Measurements from ENCODE around the gene ADD2.

ADD2 gene

GRCh38 chr2:70728128-70728527, 39.9 kb downstream of the ADD2 start:
- in situ Hi-C loops (cut with MboI; ENCODE audit: low sequenced_read_pairs): no loop called here

GRCh38 chr2:70726947-70727725, 40.9 kb downstream of the ADD2 start:
- in situ Hi-C loops (cut with MboI; ENCODE audit: low sequenced_read_pairs): no loop called here

- in situ Hi-C loops (cut with MboI; ENCODE audit: low sequenced_read_pairs): no loop called here
Observed at GRCh38 chr2:70725505-70725904, 42.5 kb downstream of the ADD2 start.

- in situ Hi-C loops (cut with MboI; ENCODE audit: low sequenced_read_pairs): no loop called here
Observed at GRCh38 chr2:70724366-70724765, 43.6 kb downstream of the ADD2 start.

GRCh38 chr2:70723286-70723885, 44.6 kb downstream of the ADD2 start:
- in situ Hi-C loops (cut with MboI; ENCODE audit: low sequenced_read_pairs): no loop called here

GRCh38 chr2:70720124-70720523, 47.9 kb downstream of the ADD2 start:
- in situ Hi-C loops (cut with MboI; ENCODE audit: low sequenced_read_pairs): no loop called here

- in situ Hi-C loops (cut with MboI; ENCODE audit: low sequenced_read_pairs): no loop called here
Observed at GRCh38 chr2:70719231-70719630, 48.8 kb downstream of the ADD2 start.

GRCh38 chr2:70718736-70719135, 49.3 kb downstream of the ADD2 start:
- in situ Hi-C loops (cut with MboI; ENCODE audit: low sequenced_read_pairs): no loop called here

- in situ Hi-C loops (cut with MboI; ENCODE audit: low sequenced_read_pairs): no loop called here
Observed at GRCh38 chr2:70718241-70718640, 49.8 kb downstream of the ADD2 start.

GRCh38 chr2:70717431-70718038, 50.5 kb downstream of the ADD2 start:
- in situ Hi-C loops (cut with MboI; ENCODE audit: low sequenced_read_pairs): no loop called here

- in situ Hi-C loops (cut with MboI; ENCODE audit: low sequenced_read_pairs): no loop called here
Observed at GRCh38 chr2:70716951-70717350, 51.0 kb downstream of the ADD2 start.

- in situ Hi-C loops (cut with MboI; ENCODE audit: low sequenced_read_pairs): no loop called here
Observed at GRCh38 chr2:70716131-70716743, 51.8 kb downstream of the ADD2 start.

- in situ Hi-C loops (cut with MboI; ENCODE audit: low sequenced_read_pairs): no loop called here
Observed at GRCh38 chr2:70715071-70715985, 52.7 kb downstream of the ADD2 start.

GRCh38 chr2:70714141-70714905, 53.7 kb downstream of the ADD2 start:
- in situ Hi-C loops (cut with MboI; ENCODE audit: low sequenced_read_pairs): no loop called here

- in situ Hi-C loops (cut with MboI; ENCODE audit: low sequenced_read_pairs): no loop called here
Observed at GRCh38 chr2:70712916-70713315, 55.1 kb downstream of the ADD2 start.

- in situ Hi-C loops (cut with MboI; ENCODE audit: low sequenced_read_pairs): no loop called here
Observed at GRCh38 chr2:70711191-70711590, 56.8 kb downstream of the ADD2 start.

GRCh38 chr2:70710038-70710690, 57.8 kb downstream of the ADD2 start:
- in situ Hi-C loops (cut with MboI; ENCODE audit: low sequenced_read_pairs): no loop called here

- in situ Hi-C loops (cut with MboI; ENCODE audit: low sequenced_read_pairs): no loop called here
Observed at GRCh38 chr2:70709275-70710037, 58.5 kb downstream of the ADD2 start.
